GM12873 (cell line): Measurements from ENCODE around the gene CEACAM3.

Experiments used
- CTCF ChIP-seq: IDR thresholded peaks from 2 replicates; pipeline ENCODE4 v1.5.1; 2012; ENCODE audit warnings: low read depth, mild to moderate bottlenecking, moderate library complexity, low read length, control low read depth; ENCODE audit not compliant: insufficient read depth; ENCODE audit errors: missing control alignments

CEACAM3 gene

DNA sequence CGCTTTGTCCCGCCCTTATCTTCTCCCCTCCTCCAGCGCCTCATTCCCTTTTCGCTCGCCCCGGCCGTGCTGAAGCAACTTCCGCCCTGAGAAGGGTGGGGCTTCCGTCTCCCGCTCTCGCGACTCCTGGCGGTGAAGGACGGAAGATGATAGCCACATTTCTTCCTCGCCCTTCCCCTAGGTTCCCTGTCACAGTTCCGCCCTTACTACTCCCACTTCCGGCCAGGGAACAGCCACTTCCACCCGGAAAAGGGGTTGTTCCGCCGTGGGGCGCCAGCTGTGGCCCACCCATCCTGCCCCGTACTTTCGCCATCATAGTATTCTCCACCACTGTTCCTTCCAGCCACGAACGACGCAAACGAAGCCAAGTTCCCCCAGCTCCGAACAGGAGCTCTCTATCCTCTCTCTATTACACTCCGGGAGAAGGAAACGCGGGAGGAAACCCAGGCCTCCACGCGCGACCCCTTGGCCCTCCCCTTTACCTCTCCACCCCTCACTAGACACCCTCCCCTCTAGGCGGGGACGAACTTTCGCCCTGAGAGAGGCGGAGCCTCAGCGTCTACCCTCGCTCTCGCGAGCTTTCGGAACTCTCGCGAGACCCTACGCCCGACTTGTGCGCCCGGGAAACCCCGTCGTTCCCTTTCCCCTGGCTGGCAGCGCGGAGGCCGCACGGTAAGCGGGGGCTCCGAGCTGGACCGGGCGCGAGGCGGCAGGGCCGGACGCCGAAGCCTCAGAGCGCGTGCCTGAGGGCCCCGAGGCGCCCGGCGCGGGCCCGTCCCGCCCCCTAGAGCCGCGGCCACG is 63.4 kb downstream of the CEACAM3 start, which contains the start of gene RPS19:
TSS of gene RPS19 (plus strand) at position 638 of the 801 bp plus-strand sequence. CDS start 520 bp downstream, outside the sequence.
- peak; percentile 67 for TF ChIP-seq CTCF

GRCh38 chr19:41860419-41861115 is 64.2 kb downstream of the CEACAM3 start:
- no peak for TF ChIP-seq CTCF
